Left lung (tissue), 10 donors: ENCODE data around the gene RGPD8. TPM values are rescaled to one million over a fixed set of nuclear protein-coding genes. Genes with fewer than 3 reads are reported as not detected.

ENCODE experiments used
- ATAC-seq: fragments of 200-7000 bp; cut with Tn5 transposase; one replicate; pipeline ENCODE4 v1.9.1; 2020; ENCODE audit warnings: moderate library complexity
- DNase-seq, 4 donors: peaks; one replicate each; pipeline ENCODE4 v3.0.0-alpha.2; 2013 to 2020
- H3K27ac ChIP-seq, 2 donors: fragments of 200-600 bp; sonication (generic) in 1 of 2; one replicate each; pipeline versions ENCODE4 v1.5.0 to v1.8.0; 2020 to 2021
- H3K27me3 ChIP-seq, 2 donors: fragments of 200-600 bp; sonication (generic) in 1 of 2; one replicate each; pipeline versions ENCODE4 v1.5.0 to v1.8.0; 2020 to 2021
- H3K36me3 ChIP-seq, 2 donors: fragments of 200-600 bp; sonication (generic) in 1 of 2; one replicate each; pipeline versions ENCODE4 v1.5.0 to v1.8.0; 2020 to 2021
- H3K4me1 ChIP-seq, 2 donors: fragments of 200-600 bp; one replicate each; pipeline ENCODE4 v1.8.0; 2021
- H3K4me3 ChIP-seq, 2 donors: fragments of 200-600 bp; sonication (generic) in 1 of 2; one replicate each; pipeline versions ENCODE4 v1.5.0 to v1.8.0; 2020 to 2021; ENCODE audit warnings: mild to moderate bottlenecking in 1 of 2
- H3K9me3 ChIP-seq, 2 donors: fragments of 200-600 bp; sonication (generic) in 1 of 2; one replicate each; pipeline versions ENCODE4 v1.5.0 to v1.8.0; 2020 to 2021
- intact Hi-C, 2 donors: fragments of 100-400 bp; cut with DNase I; formaldehyde crosslinking; loops; one replicate each; pipeline versions ENCODE4 v1.11.2 to v1.14.2; 2022
- polyA plus RNA-seq, 6 donors: library from polyadenylated mRNA; unstranded; fragments of 120-200 nt; gene quantifications; one replicate each; pipeline ENCODE4 v1.2.1, GENCODE V29; 2013; ENCODE audit not compliant: insufficient read length in 6 of 6
- total RNA-seq, 2 donors: library from RNA; stranded (reverse); fragmentation: NEBNext Ultra II Directional; extraction: Animal tissue kit (Norgen Biotek cat#: 25700); gene quantifications; one replicate each; pipeline ENCODE4 v1.2.1, GENCODE V29; 2021
- TF ChIP-seq, protein P1 (sequence below), 2 donors: fragments of 200-600 bp; sonication (generic) in 1 of 2; IDR thresholded peaks; one replicate each; pipeline versions ENCODE4 v1.5.0 to v1.8.0; 2021; ENCODE audit warnings: antibody characterized with exemption in 2 of 2
- donor health status: DM: no; HTN: yes; CAD: no.
- donor health status: DM: no; HTN: no; CAD: no.

RGPD8 gene
- total and polyA plus RNA-seq, 8 donors: 2.6 to 15.1 (median 5.9) TPM

DNA sequence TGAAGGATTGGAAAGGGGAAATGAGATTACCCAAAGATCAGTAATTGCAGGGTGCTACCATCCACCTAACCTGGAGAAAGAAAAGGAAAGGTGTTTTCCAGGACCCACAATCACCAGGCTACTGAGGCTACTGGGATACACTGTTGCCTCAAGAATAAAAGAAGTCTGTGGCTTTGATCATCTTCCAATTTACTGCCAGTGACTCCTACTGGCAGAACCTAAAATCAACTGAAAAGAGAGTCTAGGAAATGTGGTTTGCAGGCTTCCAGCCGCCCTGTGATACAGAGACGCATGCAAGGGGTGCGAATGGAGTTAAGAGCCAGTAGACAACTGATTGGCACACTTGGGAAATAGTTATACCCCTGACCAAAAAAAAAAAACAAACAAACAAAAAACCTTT lies 31.9 kb upstream of the RGPD8 start:
- Histone ChIP-seq H3K4me1 (no peaks in the 10 kb centered on the region), H3K36me3 (no peaks in the 10 kb centered on the region), H3K27me3 (peaks cover 0 to 6% of the 10 kb centered on the region in 2 donors), H3K9me3 (no peaks in the 10 kb centered on the region), H3K4me3 (no peak overlapping the region), H3K27ac (no peak overlapping the region)
- TF ChIP-seq, protein P1, sequence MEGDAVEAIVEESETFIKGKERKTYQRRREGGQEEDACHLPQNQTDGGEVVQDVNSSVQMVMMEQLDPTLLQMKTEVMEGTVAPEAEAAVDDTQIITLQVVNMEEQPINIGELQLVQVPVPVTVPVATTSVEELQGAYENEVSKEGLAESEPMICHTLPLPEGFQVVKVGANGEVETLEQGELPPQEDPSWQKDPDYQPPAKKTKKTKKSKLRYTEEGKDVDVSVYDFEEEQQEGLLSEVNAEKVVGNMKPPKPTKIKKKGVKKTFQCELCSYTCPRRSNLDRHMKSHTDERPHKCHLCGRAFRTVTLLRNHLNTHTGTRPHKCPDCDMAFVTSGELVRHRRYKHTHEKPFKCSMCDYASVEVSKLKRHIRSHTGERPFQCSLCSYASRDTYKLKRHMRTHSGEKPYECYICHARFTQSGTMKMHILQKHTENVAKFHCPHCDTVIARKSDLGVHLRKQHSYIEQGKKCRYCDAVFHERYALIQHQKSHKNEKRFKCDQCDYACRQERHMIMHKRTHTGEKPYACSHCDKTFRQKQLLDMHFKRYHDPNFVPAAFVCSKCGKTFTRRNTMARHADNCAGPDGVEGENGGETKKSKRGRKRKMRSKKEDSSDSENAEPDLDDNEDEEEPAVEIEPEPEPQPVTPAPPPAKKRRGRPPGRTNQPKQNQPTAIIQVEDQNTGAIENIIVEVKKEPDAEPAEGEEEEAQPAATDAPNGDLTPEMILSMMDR (IDR thresholded peaks at IDR 0.05): no peak
- intact Hi-C loops: no loop called here
- no peak for DNase-seq
- ATAC-seq: no peak

DNA sequence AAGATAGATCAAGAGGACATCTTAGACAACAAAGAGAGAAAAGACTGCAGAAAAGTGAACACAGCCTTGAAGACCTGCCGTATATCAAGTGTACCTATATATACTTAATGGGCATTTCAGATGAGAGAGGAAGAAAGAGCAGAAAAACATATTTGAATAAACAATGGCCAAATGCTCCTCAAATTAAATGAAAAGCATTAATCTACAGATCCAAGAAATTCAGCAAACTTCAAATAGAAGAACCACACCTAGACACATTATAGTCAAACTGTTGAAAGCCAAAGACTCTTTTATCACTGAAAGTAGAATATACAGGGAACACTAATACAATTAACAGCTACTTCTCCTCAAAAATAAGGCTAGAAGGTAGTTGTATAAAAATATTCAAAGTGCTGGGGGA lies 29.8 kb upstream of the RGPD8 start:
- DNase-seq (no peak), ATAC-seq (no peak)
- H3K36me3 ChIP-seq: no peaks in the 10 kb centered on the region
- no peaks in the 10 kb centered on the region for H3K4me1 ChIP-seq
- TF ChIP-seq, protein P1 (IDR thresholded peaks at IDR 0.05): no peak
- intact Hi-C loops: no loop called here
- no peak overlapping the region for H3K27ac ChIP-seq
- peaks cover 0 to 6% of the 10 kb centered on the region in 2 donors for H3K27me3 ChIP-seq
- H3K4me3 ChIP-seq: no peak overlapping the region
- H3K9me3 ChIP-seq: no peaks in the 10 kb centered on the region

DNA sequence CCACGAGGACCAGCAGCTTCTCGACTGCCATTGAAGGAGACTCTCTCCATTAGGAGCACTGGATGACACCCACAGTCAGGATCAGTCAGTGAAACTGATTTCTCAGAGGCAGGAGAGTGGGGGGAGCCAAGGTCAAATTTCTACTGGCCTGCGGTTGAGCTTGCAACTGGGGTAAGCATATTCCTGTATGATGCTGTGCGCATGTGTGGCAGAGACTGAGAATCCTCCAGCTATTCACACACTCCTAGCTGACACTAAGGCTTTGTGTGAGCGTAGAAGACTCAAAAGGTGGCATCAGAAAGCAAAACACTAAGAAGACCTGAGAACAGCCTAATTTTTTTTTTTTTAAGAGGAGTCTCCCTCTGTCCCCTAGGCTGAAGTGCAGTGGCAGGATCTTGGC lies 28.7 kb upstream of the RGPD8 start:
- H3K4me1 ChIP-seq: no peaks in the 10 kb centered on the region
- no peaks in the 10 kb centered on the region for H3K36me3 ChIP-seq
- peaks cover 0 to 6% of the 10 kb centered on the region in 2 donors for H3K27me3 ChIP-seq
- no peak for DNase-seq
- no peak overlapping the region for H3K27ac ChIP-seq
- ATAC-seq: no peak
- TF ChIP-seq, protein P1 (IDR thresholded peaks at IDR 0.05): no peak
- H3K9me3 ChIP-seq: no peaks in the 10 kb centered on the region
- intact Hi-C loops: no loop called here
- H3K4me3 ChIP-seq: no peak overlapping the region

DNA sequence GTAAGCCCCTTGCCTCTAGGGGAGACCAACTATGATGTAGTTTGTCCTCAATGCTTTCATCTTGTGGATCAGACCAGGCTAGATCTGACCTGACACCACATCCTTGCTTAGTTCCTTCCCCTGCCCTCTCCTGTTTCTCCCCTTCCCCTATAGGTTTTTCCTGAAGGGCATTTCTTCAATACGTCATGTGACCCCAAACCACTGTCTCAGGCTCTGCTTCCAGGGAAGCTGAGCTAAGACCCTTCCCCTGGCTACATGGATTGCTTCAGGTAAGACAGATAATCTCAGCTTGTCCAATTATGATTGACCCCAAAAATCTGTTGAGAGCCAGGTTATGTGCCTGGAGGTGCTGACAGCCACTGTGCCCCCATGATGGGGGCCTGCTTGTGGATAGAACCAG lies 25.9 kb upstream of the RGPD8 start:
- Histone ChIP-seq H3K27ac (no peak overlapping the region), H3K4me3 (no peak overlapping the region), H3K36me3 (no peaks in the 10 kb centered on the region), H3K4me1 (no peaks in the 10 kb centered on the region), H3K27me3 (peaks cover 0 to 6% of the 10 kb centered on the region in 2 donors), H3K9me3 (no peaks in the 10 kb centered on the region)
- no peak for ATAC-seq
- no peak for DNase-seq
- intact Hi-C loops: no loop called here
- TF ChIP-seq, protein P1 (IDR thresholded peaks at IDR 0.05): no peak

DNA sequence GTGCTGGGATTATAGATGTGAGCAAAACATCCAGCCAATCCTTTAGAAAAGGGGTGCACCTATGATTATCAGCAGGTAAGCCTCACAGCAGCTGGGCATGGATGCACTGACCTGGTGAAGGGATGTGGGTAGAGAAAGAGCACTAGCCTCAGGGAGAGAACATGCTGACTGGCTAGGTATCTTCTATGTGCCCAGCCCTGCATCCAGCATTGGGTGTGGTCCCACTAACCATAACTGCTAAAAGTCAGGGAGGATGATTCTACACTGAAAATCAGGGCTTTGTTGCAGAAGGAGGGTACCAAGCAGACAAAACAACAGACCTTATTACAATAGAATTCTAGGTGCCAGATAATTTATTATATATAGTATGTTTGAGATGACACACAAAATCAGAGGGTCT lies 21.1 kb upstream of the RGPD8 start:
- Histone ChIP-seq H3K4me3 (no peak overlapping the region), H3K36me3 (no peaks in the 10 kb centered on the region), H3K4me1 (no peaks in the 10 kb centered on the region), H3K27me3 (no peaks in the 10 kb centered on the region), H3K27ac (no peak overlapping the region), H3K9me3 (peaks cover 0 to 7% of the 10 kb centered on the region in 2 donors)
- intact Hi-C loops: no loop called here
- ATAC-seq (no peak), DNase-seq (no peak)
- TF ChIP-seq, protein P1 (IDR thresholded peaks at IDR 0.05): no peak
